Measurements from ENCODE around the gene TGFBRAP1. TPM values are rescaled to one million over a fixed set of nuclear protein-coding genes. Genes with fewer than 3 reads are reported as not detected.
A peak's percentile ranks its signal among the peaks of the same experiment; 100 is the strongest.

The TGFBRAP1 gene
- total and polyA plus RNA-seq, 3 experiments from 2014 or later: 30.8 to 32.1 (median 30.8) TPM

- no peaks in the 10 kb centered on the region for H3K4me1 ChIP-seq (ENCODE audit: insufficient read depth, low read length)
- no peak for DNase-seq
- H3K4me3 ChIP-seq (ENCODE audit: low read length): no peak overlapping the region
- Mint-ChIP-seq H3K27ac (no peak overlapping the region), H3K9me3 (no peaks in the 10 kb centered on the region), H3K27me3 (no peaks in the 10 kb centered on the region), H3K4me1 (peaks cover 0 to 4% (median 0%) of the 10 kb centered on the region in 3 donors), H3K36me3 (peaks cover 3 to 94% (median 21%) of the 10 kb centered on the region in 3 donors), H3K4me3 (no peak overlapping the region)
- ChIA-PET POLR2A (no interaction called here), CTCF (no interaction called here)
- H3K27me3 ChIP-seq (ENCODE audit: insufficient read depth, low read length, poor library complexity, severe bottlenecking): no peaks in the 10 kb centered on the region
- H3K36me3 ChIP-seq (ENCODE audit: insufficient read depth, low read length): peaks cover 43% of the 10 kb centered on the region
- H3K9me3 ChIP-seq (ENCODE audit: low read length): no peaks in the 10 kb centered on the region
- H3K27ac ChIP-seq (ENCODE audit: low read depth, low read length): no peak overlapping the region
These were observed 50.4 kb downstream of the TGFBRAP1 start for GRCh38 chr2:105279126-105279525.

GRCh38 chr2:105278654-105279053 is 50.9 kb downstream of the TGFBRAP1 start:
- Mint-ChIP-seq H3K4me3 (no peak overlapping the region), H3K27ac (no peak overlapping the region), H3K9me3 (no peaks in the 10 kb centered on the region), H3K36me3 (peaks cover 3 to 94% (median 21%) of the 10 kb centered on the region in 3 donors), H3K27me3 (no peaks in the 10 kb centered on the region), H3K4me1 (peaks cover 0 to 4% (median 0%) of the 10 kb centered on the region in 3 donors)
- CTCF ChIA-PET: no interaction called here
- H3K4me1 ChIP-seq (ENCODE audit: insufficient read depth, low read length): no peaks in the 10 kb centered on the region
- H3K4me3 ChIP-seq (ENCODE audit: low read length): no peak overlapping the region
- DNase-seq: no peak
- H3K9me3 ChIP-seq (ENCODE audit: low read length): no peaks in the 10 kb centered on the region
- peaks cover 45% of the 10 kb centered on the region for H3K36me3 ChIP-seq (ENCODE audit: insufficient read depth, low read length)
- POLR2A ChIA-PET: no interaction called here
- H3K27ac ChIP-seq (ENCODE audit: low read depth, low read length): no peak overlapping the region
- H3K27me3 ChIP-seq (ENCODE audit: insufficient read depth, low read length, poor library complexity, severe bottlenecking): no peaks in the 10 kb centered on the region

- DNase-seq: no peak
- Histone ChIP-seq H3K4me1 (ENCODE audit: insufficient read depth, low read length) (no peaks in the 10 kb centered on the region), H3K27me3 (ENCODE audit: insufficient read depth, low read length, poor library complexity, severe bottlenecking) (no peaks in the 10 kb centered on the region), H3K36me3 (ENCODE audit: insufficient read depth, low read length) (peaks cover 55% of the 10 kb centered on the region), H3K4me3 (ENCODE audit: low read length) (no peak overlapping the region), H3K9me3 (ENCODE audit: low read length) (no peaks in the 10 kb centered on the region), H3K27ac (ENCODE audit: low read depth, low read length) (no peak overlapping the region)
- no peaks in the 10 kb centered on the region for H3K4me1 Mint-ChIP-seq
- no peak overlapping the region for H3K27ac Mint-ChIP-seq
- no peaks in the 10 kb centered on the region for H3K9me3 Mint-ChIP-seq
- H3K36me3 Mint-ChIP-seq: peaks cover 7 to 97% (median 34%) of the 10 kb centered on the region in 3 donors
- H3K4me3 Mint-ChIP-seq: no peak overlapping the region
- no peaks in the 10 kb centered on the region for H3K27me3 Mint-ChIP-seq
- ChIA-PET POLR2A (no interaction called here), CTCF (no interaction called here)
These were observed 55.5 kb downstream of the TGFBRAP1 start for GRCh38 chr2:105274046-105274445.

- no peaks in the 10 kb centered on the region for H3K27me3 ChIP-seq (ENCODE audit: insufficient read depth, low read length, poor library complexity, severe bottlenecking)
- H3K4me1 Mint-ChIP-seq: no peaks in the 10 kb centered on the region
- no peak for DNase-seq
- no peak overlapping the region for H3K4me3 Mint-ChIP-seq
- peaks cover 7 to 99% (median 42%) of the 10 kb centered on the region in 3 donors for H3K36me3 Mint-ChIP-seq
- H3K27ac ChIP-seq (ENCODE audit: low read depth, low read length): no peak overlapping the region
- H3K9me3 Mint-ChIP-seq: no peaks in the 10 kb centered on the region
- no peak overlapping the region for H3K4me3 ChIP-seq (ENCODE audit: low read length)
- H3K27ac Mint-ChIP-seq: no peak overlapping the region
- H3K36me3 ChIP-seq (ENCODE audit: insufficient read depth, low read length): peaks cover 66% of the 10 kb centered on the region
- CTCF ChIA-PET: no interaction called here
- no peaks in the 10 kb centered on the region for H3K4me1 ChIP-seq (ENCODE audit: insufficient read depth, low read length)
- no peaks in the 10 kb centered on the region for H3K27me3 Mint-ChIP-seq
- POLR2A ChIA-PET: no interaction called here
- H3K9me3 ChIP-seq (ENCODE audit: low read length): no peaks in the 10 kb centered on the region
These were observed 57.4 kb downstream of the TGFBRAP1 start for GRCh38 chr2:105272176-105272575.

- POLR2A ChIA-PET: no interaction called here
These were observed 58.0 kb downstream of the TGFBRAP1 start for GRCh38 chr2:105271393-105272045.

GRCh38 chr2:105269426-105269825 is 60.1 kb downstream of the TGFBRAP1 start:
- Histone ChIP-seq H3K27ac (ENCODE audit: low read depth, low read length) (no peak overlapping the region), H3K4me1 (ENCODE audit: insufficient read depth, low read length) (no peaks in the 10 kb centered on the region), H3K36me3 (ENCODE audit: insufficient read depth, low read length) (peaks cover 51% of the 10 kb centered on the region), H3K4me3 (ENCODE audit: low read length) (no peak overlapping the region), H3K27me3 (ENCODE audit: insufficient read depth, low read length, poor library complexity, severe bottlenecking) (no peaks in the 10 kb centered on the region), H3K9me3 (ENCODE audit: low read length) (no peaks in the 10 kb centered on the region)
- Mint-ChIP-seq H3K9me3 (no peaks in the 10 kb centered on the region), H3K4me1 (no peaks in the 10 kb centered on the region), H3K27me3 (no peaks in the 10 kb centered on the region), H3K36me3 (peaks cover 4 to 97% (median 45%) of the 10 kb centered on the region in 3 donors), H3K4me3 (no peak overlapping the region), H3K27ac (no peak overlapping the region)
- no peak for DNase-seq
- CTCF ChIA-PET: no interaction called here
- POLR2A ChIA-PET: no interaction called here

More at GRCh38 chr2:105271393-105272045, 58.0 kb downstream of the TGFBRAP1 start:
- Mint-ChIP-seq H3K9me3 (no peaks in the 10 kb centered on the region), H3K27ac (no peak overlapping the region), H3K4me1 (no peaks in the 10 kb centered on the region), H3K36me3 (peaks cover 7 to 99% (median 40%) of the 10 kb centered on the region in 3 donors), H3K27me3 (no peaks in the 10 kb centered on the region), H3K4me3 (no peak overlapping the region)
- Histone ChIP-seq H3K27me3 (ENCODE audit: insufficient read depth, low read length, poor library complexity, severe bottlenecking) (no peaks in the 10 kb centered on the region), H3K4me3 (ENCODE audit: low read length) (no peak overlapping the region), H3K4me1 (ENCODE audit: insufficient read depth, low read length) (no peaks in the 10 kb centered on the region), H3K36me3 (ENCODE audit: insufficient read depth, low read length) (peaks cover 64% of the 10 kb centered on the region), H3K9me3 (ENCODE audit: low read length) (no peaks in the 10 kb centered on the region), H3K27ac (ENCODE audit: low read depth, low read length) (no peak overlapping the region)
- DNase-seq: no peak
- CTCF ChIA-PET: no interaction called here

GRCh38 chr2:105262651-105263091 is 66.9 kb downstream of the TGFBRAP1 start:
- no peak overlapping the region for H3K27ac Mint-ChIP-seq
- CTCF ChIA-PET: no interaction called here
- Histone ChIP-seq H3K4me1 (ENCODE audit: insufficient read depth, low read length) (no peaks in the 10 kb centered on the region), H3K9me3 (ENCODE audit: low read length) (no peaks in the 10 kb centered on the region), H3K4me3 (ENCODE audit: low read length) (no peak overlapping the region), H3K36me3 (ENCODE audit: insufficient read depth, low read length) (peaks cover 11% of the 10 kb centered on the region), H3K27me3 (ENCODE audit: insufficient read depth, low read length, poor library complexity, severe bottlenecking) (no peaks in the 10 kb centered on the region), H3K27ac (ENCODE audit: low read depth, low read length) (no peak overlapping the region)
- no peak overlapping the region for H3K4me3 Mint-ChIP-seq
- POLR2A ChIA-PET: no interaction called here
- DNase-seq: no peak
- H3K27me3 Mint-ChIP-seq: no peaks in the 10 kb centered on the region
- peaks cover 0 to 44% (median 24%) of the 10 kb centered on the region in 3 donors for H3K36me3 Mint-ChIP-seq
- H3K9me3 Mint-ChIP-seq: no peaks in the 10 kb centered on the region
- H3K4me1 Mint-ChIP-seq: no peaks in the 10 kb centered on the region

GRCh38 chr2:105261061-105261460 is 68.5 kb downstream of the TGFBRAP1 start:
- Mint-ChIP-seq H3K4me1 (no peaks in the 10 kb centered on the region), H3K27me3 (no peaks in the 10 kb centered on the region), H3K4me3 (no peak overlapping the region), H3K9me3 (no peaks in the 10 kb centered on the region), H3K36me3 (peaks cover 0 to 28% (median 18%) of the 10 kb centered on the region in 3 donors), H3K27ac (peak overlapping the region in 1 of 8 donors; percentile 86)
- H3K9me3 ChIP-seq (ENCODE audit: low read length): no peaks in the 10 kb centered on the region
- no peak overlapping the region for H3K27ac ChIP-seq (ENCODE audit: low read depth, low read length)
- no peaks in the 10 kb centered on the region for H3K27me3 ChIP-seq (ENCODE audit: insufficient read depth, low read length, poor library complexity, severe bottlenecking)
- ChIA-PET POLR2A (no interaction called here), CTCF (no interaction called here)
- H3K36me3 ChIP-seq (ENCODE audit: insufficient read depth, low read length): peaks cover 5% of the 10 kb centered on the region
- no peaks in the 10 kb centered on the region for H3K4me1 ChIP-seq (ENCODE audit: insufficient read depth, low read length)
- H3K4me3 ChIP-seq (ENCODE audit: low read length): no peak overlapping the region
- no peak for DNase-seq

Data from CD8-positive, alpha-beta memory T cell (primary cell).